Loucy (cell line): ENCODE data around the gene CLDN9.

Experiments used
- H2AFZ ChIP-seq: fragments of 200-600 bp; sonication (generic); 2 replicates; pipeline ENCODE4 v1.6.0; 2016; ENCODE audit warnings: antibody characterized with exemption, mild to moderate bottlenecking, low read length, moderate library complexity
- H3F3A ChIP-seq: fragments of 200-600 bp; 2 replicates; pipeline ENCODE4 v1.6.0; 2016; ENCODE audit warnings: antibody characterized with exemption, low read depth, mild to moderate bottlenecking
- H3K27me3 ChIP-seq: fragments of 200-600 bp; sonication (generic); 2 replicates; pipeline ENCODE4 v1.6.1; 2014; ENCODE audit warnings: low read length, mild to moderate bottlenecking; ENCODE audit not compliant: insufficient read depth, poor library complexity, severe bottlenecking
- H3K36me3 ChIP-seq: fragments of 200-600 bp; sonication (generic); 2 replicates; pipeline ENCODE4 v1.6.1; 2016; ENCODE audit warnings: low read length; ENCODE audit not compliant: insufficient read depth
- H3K4me1 ChIP-seq: fragments of 200-600 bp; sonication (generic); 2 replicates; pipeline ENCODE4 v1.5.1; 2014; ENCODE audit warnings: low read length, mild to moderate bottlenecking; ENCODE audit not compliant: insufficient read depth, poor library complexity, severe bottlenecking
- H3K4me2 ChIP-seq: fragments of 200-600 bp; sonication (generic); 2 replicates; pipeline ENCODE4 v1.6.0; 2014; ENCODE audit warnings: antibody characterized with exemption, low read length, low read depth, mild to moderate bottlenecking; ENCODE audit not compliant: poor library complexity, severe bottlenecking
- H3K4me3 ChIP-seq: fragments of 200-600 bp; sonication (generic); 2 replicates; pipeline ENCODE4 v1.5.1; 2014; ENCODE audit warnings: low read length, mild to moderate bottlenecking, mixed read lengths; ENCODE audit not compliant: poor library complexity, severe bottlenecking
- H3K79me2 ChIP-seq: fragments of 200-600 bp; sonication (generic); 2 replicates; pipeline ENCODE4 v1.6.1; 2014; ENCODE audit warnings: low read length; ENCODE audit not compliant: insufficient read depth
- H3K9ac ChIP-seq: fragments of 200-600 bp; sonication (generic); 2 replicates; pipeline ENCODE4 v1.6.0; 2014; ENCODE audit warnings: mild to moderate bottlenecking, low read depth, low read length, moderate library complexity; ENCODE audit not compliant: poor library complexity, severe bottlenecking
- H3K9me2 ChIP-seq: fragments of 200-600 bp; sonication (generic); replicated peaks from 2 replicates; pipeline ENCODE4 v1.6.1; 2016; ENCODE audit warnings: low read depth, low read length, mixed read lengths
- H3K9me3 ChIP-seq: fragments of 200-600 bp; sonication (generic); 2 replicates; pipeline ENCODE4 v1.6.1; 2014; ENCODE audit warnings: mild to moderate bottlenecking, antibody characterized with exemption, low read length, low read depth; ENCODE audit not compliant: insufficient read depth
- H4K20me1 ChIP-seq: fragments of 200-600 bp; sonication (generic); 2 replicates; pipeline ENCODE4 v1.6.0; 2014; ENCODE audit warnings: antibody characterized with exemption, low read length, mild to moderate bottlenecking; ENCODE audit not compliant: insufficient read depth, poor library complexity, severe bottlenecking
- CTCF ChIP-seq: fragments of 200-600 bp; sonication (generic); conservative IDR thresholded peaks from 2 replicates; pipeline ENCODE4 v1.5.1; 2014; ENCODE audit warnings: mild to moderate bottlenecking, antibody characterized with exemption, low read length
- EZH2phosphoT487 ChIP-seq: fragments of 200-600 bp; IDR thresholded peaks from 2 replicates; pipeline ENCODE4 v1.6.1; 2018; ENCODE audit warnings: antibody characterized with exemption, mild to moderate bottlenecking, moderate library complexity, borderline replicate concordance

Gene CLDN9

GRCh38 chr16:2991566-2992261, 21.0 kb upstream of the CLDN9 start:
- Histone ChIP-seq H3K9ac (no peak overlapping the region), H3K27me3 (no peaks in the 10 kb centered on the region), H3K9me2 (no peaks in the 10 kb centered on the region), H4K20me1 (no peaks in the 10 kb centered on the region), H3K79me2 (no peaks in the 10 kb centered on the region), H3K9me3 (no peaks in the 10 kb centered on the region), H3K4me3 (no peak overlapping the region), H3K4me1 (no peaks in the 10 kb centered on the region), H3K4me2 (no peak overlapping the region), H3F3A (no peaks in the 10 kb centered on the region), H2AFZ (no peak overlapping the region), H3K36me3 (no peaks in the 10 kb centered on the region)
- no peak for TF ChIP-seq CTCF
- TF ChIP-seq EZH2phosphoT487, result no peak

- Histone ChIP-seq H3F3A (no peaks in the 10 kb centered on the region), H4K20me1 (no peaks in the 10 kb centered on the region), H3K4me2 (no peak overlapping the region), H3K36me3 (no peaks in the 10 kb centered on the region), H3K4me3 (no peak overlapping the region), H3K9me2 (no peaks in the 10 kb centered on the region), H2AFZ (no peak overlapping the region), H3K79me2 (no peaks in the 10 kb centered on the region), H3K27me3 (no peaks in the 10 kb centered on the region), H3K9ac (no peak overlapping the region), H3K9me3 (no peaks in the 10 kb centered on the region), H3K4me1 (no peaks in the 10 kb centered on the region)
- no peak for TF ChIP-seq EZH2phosphoT487
- no peak for TF ChIP-seq CTCF
Observed at GRCh38 chr16:2992383-2993081, 20.2 kb upstream of the CLDN9 start.

GRCh38 chr16:2996298-2996697, 16.4 kb upstream of the CLDN9 start:
- H3K4me2 ChIP-seq, result no peak overlapping the region
- H2AFZ ChIP-seq, result no peak overlapping the region
- H3F3A ChIP-seq, result no peaks in the 10 kb centered on the region
- no peaks in the 10 kb centered on the region for H3K27me3 ChIP-seq
- no peaks in the 10 kb centered on the region for H3K4me1 ChIP-seq
- H3K79me2 ChIP-seq, result no peaks in the 10 kb centered on the region
- H3K9me3 ChIP-seq, result no peaks in the 10 kb centered on the region
- H3K9me2 ChIP-seq, result no peaks in the 10 kb centered on the region
- TF ChIP-seq EZH2phosphoT487 (no peak), CTCF (no peak)
- no peaks in the 10 kb centered on the region for H3K36me3 ChIP-seq
- H3K9ac ChIP-seq, result no peak overlapping the region
- no peak overlapping the region for H3K4me3 ChIP-seq
- H4K20me1 ChIP-seq, result no peaks in the 10 kb centered on the region
